GM08714 (cell line): ENCODE results near the gene AHDC1.
"Not testable (repeated sequence)": the region's sequence is repeated elsewhere in the genome, so short reads cannot be mapped to it uniquely, and the experiment has no call there.

Experiments used
- H3K4me3 ChIP-seq: fragments of 200-500 bp; sonication (Bioruptor generic); 2 replicates; pipeline ENCODE4 v1.5.1; 2014; ENCODE audit warnings: mild to moderate bottlenecking, low read length, inconsistent platforms
- ZNF274 ChIP-seq: IDR thresholded peaks from 2 replicates; pipeline ENCODE4 v1.6.1; 2012; ENCODE audit warnings: mild to moderate bottlenecking, low read depth, low read length

The AHDC1 gene

GRCh38 chr1:27504588-27505419 lies 99.1 kb downstream of the AHDC1 start:
- H3K4me3 ChIP-seq = no peak overlapping the region
- no peak for TF ChIP-seq ZNF274

DNA sequence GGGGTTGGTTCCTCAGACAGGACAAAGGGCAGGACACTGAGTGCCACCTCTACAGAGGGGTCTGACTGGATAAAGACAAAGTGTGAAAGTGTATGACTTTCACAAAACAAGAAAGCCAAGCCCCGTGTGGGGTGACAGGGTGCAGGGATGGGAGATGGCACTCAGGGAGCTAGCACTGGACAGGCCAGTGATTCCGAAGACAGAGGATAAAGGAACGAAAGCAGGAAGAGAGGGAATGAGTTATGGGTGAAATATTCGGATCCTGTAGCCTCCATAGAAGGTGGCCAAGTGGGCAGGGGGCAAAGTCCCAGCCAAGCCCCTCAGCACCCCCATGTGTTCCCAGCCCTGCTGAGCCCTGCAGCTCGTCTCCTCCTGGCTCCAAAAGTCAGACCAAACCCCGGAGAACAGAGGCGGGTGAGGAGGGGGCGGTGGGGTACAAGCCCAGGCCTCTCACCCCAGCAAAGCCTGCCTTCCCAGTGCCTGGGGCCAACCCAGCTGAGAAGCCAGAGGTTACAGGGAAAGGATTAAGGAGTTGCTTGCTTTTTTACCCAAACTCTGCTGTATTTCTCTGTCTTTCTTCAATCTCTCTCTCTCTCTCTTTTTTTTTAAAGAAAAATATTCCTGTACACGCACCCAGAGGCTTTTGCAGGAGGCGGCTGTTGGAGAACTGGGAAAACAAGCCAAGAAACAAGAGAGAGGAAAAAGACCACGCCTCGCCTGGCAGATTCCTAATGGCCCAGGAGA lies 99.9 kb downstream of the AHDC1 start:
- H3K4me3 ChIP-seq = no peak overlapping the region

GRCh38 chr1:27503033-27503432 lies 100.9 kb downstream of the AHDC1 start:
- no peak for TF ChIP-seq ZNF274
- no peak overlapping the region for H3K4me3 ChIP-seq

More for the DNA sequence above, 99.9 kb downstream of the AHDC1 start:
- TF ChIP-seq ZNF274 = no peak

DNA sequence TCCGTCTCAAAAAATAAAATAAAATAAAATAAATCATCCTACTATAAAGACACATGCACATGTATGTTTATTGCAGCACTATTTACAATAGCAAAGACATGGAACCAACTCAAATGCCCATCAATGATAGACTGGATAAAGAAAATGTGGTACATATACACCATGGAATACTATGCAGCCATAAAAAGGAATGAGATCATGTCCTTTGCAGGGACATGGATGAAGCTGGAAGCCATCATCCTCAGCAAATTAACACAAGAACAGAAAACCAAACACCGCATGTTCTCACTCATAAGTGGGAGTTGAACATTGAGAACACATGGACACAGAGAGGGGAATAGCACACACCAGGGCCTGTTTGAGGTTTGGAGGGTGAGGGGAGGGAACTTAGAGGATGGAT lies 102.8 kb downstream of the AHDC1 start:
- not testable (repeated sequence) for H3K4me3 ChIP-seq

DNA sequence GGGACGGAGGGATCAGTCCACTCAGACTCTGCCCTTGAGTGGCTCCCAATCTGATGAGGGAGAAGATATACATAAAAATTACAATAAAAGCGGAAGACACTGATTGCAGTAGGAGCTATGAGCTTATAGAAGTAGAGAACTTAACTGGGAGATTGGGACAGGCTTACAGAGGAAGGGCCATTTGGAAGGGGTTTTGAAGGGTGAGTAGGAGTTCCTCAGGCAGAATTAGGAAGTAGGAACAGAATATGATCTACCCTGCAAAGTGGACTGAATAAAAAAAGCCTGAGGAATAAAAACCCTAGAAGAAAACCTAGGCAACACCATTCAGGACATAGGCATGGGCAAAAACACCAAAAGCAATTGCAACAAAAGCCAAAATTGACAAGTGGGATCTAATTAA lies 104.8 kb downstream of the AHDC1 start:
- no peak for TF ChIP-seq ZNF274
- H3K4me3 ChIP-seq = no peak overlapping the region

- H3K4me3 ChIP-seq = no peak overlapping the region
- TF ChIP-seq ZNF274 = no peak
Observed at GRCh38 chr1:27496604-27497155, 107.3 kb downstream of the AHDC1 start.

- TF ChIP-seq ZNF274 = no peak
- no peak overlapping the region for H3K4me3 ChIP-seq
Observed at GRCh38 chr1:27492796-27493195, 111.1 kb downstream of the AHDC1 start.

DNA sequence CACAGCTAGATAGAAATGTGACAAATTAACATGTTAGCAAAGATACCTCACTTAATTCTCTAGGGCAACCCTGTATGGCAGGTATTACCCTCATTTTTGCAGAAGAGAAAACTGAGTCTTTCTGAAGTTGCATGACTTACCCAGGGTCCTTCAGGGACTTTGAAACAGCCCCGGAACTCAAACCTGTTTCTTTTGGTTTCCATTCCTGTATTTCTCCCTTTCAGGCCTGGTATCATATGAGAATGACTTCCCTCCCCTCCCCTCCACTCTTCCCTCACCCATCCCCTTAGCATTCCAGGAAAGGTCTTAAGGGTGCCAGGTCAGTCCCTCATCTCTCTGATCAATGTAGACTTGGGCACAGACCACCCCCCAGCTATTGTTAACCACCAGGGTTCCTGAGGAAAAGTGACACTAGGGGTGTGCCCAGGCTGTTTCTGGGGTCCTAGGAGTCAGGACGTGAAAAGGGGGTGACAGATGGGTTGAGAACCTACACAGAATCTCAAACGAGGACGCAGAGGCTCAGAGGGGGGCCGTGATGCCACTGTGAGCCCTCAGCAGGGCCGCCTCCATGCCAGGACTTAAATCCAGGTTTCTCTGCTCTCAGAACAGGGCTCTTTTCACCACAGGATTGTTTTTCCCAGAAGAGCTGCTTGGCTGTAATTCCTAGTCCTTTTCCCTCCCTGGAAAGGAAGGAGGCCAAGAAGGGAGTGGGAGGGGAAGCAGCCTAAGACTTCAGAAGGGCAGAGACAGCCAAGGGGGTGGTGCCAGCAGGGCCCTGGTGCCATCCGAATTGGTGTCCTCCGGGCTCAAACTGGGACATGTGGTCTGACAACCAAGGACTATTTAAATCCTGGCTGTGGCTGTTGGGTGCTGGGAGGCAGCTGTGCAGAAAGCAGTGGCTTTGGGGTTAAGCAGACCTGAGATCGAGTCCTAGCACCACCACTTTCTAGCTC lies 111.9 kb downstream of the AHDC1 start:
- TF ChIP-seq ZNF274 = no peak
- no peak overlapping the region; the same call in 1 of the 2 replicates for H3K4me3 ChIP-seq

DNA sequence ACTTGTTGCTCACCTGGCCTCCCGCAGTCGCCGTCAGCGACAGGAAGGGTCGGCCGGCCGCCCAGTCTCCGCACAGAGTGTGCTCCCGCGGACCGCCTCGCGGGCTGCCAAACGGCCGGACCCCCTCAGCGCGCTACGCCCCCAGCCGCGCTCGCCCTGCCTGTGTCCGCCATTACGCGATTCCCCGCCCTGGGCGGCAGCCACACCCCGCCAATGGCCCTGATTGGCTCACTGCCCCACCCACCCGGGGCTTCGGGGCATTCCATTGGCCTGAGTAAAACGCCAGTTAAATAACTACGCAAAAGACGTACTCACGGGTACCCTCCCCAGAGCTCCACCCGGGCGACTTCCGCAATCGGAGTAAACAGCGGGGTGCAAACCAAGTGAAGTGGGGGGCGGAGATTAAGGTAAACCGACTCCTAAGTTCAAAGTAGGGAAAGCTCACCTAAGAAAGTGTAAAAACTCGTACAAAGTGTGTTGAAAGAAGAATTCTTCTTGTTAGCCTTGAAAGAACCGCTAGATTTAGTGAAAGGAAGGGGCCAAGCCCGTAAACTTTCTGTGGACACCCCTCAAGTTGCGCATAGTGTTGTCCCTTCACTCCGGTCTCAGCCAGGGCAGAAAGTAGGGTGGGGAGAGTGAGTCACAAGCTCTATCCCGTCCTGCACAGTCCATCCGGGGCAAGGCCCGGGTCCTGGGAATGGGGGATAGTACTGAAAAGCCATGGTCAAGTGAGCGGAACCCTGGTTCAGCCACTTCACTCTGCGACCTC lies 113.8 kb downstream of the AHDC1 start, which contains the start of gene WASF2:
Gene WASF2 (minus strand): TSS at position 195 of the 769 bp plus-strand sequence. CDS start 61,277 bp downstream, outside the sequence.
- H3K4me3 ChIP-seq = peak within 1 kb of the TSS; percentile 79
- TF ChIP-seq ZNF274 = no peak

GRCh38 chr1:27489501-27489972 lies 114.4 kb downstream of the AHDC1 start:
- no peak for TF ChIP-seq ZNF274
- peak overlapping the region; percentile 79 for H3K4me3 ChIP-seq

DNA sequence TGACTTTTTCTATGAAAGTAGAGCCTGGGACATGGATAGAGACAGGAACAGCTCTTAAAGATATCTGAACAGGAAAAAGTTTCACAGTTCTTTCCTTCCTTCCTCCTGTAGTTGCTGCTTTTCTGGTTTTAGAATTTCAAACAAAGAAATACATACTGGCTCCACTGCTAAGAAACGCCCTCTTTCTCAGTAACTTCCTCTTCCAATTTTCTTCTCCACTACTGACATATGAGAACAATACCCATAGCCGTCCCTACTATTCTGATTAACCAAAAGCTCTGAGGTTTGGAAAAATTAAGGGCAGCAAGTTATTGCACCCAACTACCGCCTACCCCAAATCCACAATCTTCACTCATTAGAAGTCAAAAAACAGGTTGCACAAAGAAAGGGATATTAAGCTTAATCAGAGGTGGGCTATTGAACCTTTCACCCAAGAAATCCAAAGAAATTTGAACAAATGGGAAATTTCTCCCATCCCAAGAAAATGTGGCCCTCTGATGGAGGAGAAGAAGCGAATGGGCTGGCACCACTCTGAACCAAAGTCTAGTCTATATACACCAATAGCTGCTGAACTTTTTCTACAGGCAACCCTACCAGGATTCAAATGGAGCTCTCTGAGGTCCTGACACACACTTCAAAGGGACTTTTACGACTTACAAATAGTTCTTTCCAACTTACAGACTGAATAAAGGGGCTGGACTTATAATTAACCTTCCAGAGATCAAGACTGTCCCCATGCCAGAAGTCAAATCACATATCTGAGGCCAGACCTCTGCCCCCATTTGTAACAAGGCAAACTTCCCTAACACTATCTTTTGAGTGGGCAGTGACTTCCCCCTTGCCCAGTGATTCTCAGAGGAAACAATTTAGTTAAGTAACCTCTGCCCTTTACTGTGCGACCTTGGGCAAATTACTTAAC lies 115.7 kb downstream of the AHDC1 start:
- TF ChIP-seq ZNF274 = no peak
- H3K4me3 ChIP-seq = peak overlapping the region; percentile 79

GRCh38 chr1:27485363-27485762 lies 118.6 kb downstream of the AHDC1 start:
- TF ChIP-seq ZNF274 = no peak
- no peak overlapping the region for H3K4me3 ChIP-seq
